Lower lobe of right lung (tissue), 2 donors: ENCODE data around the gene ZNF223. TPM values are rescaled to one million over a fixed set of nuclear protein-coding genes. Genes with fewer than 3 reads are reported as not detected.

Experiments
- ATAC-seq, 2 donors: fragments of 200-7000 bp; cut with Tn5 transposase; one replicate each; pipeline ENCODE4 v1.9.1; 2020 to 2022; ENCODE audit warnings: mild to moderate bottlenecking in 2 of 2, moderate library complexity in 2 of 2
- DNase-seq: peaks from one replicate; pipeline ENCODE4 v3.0.0-alpha.2; 2020
- H3K27ac ChIP-seq: fragments of 200-600 bp; one replicate; pipeline ENCODE4 v1.8.0; 2022
- H3K27me3 ChIP-seq: fragments of 200-600 bp; one replicate; pipeline ENCODE4 v1.8.0; 2022; ENCODE audit warnings: low read depth
- H3K36me3 ChIP-seq: fragments of 200-600 bp; one replicate; pipeline ENCODE4 v1.8.0; 2022; ENCODE audit warnings: mild to moderate bottlenecking
- H3K4me1 ChIP-seq: fragments of 200-600 bp; one replicate; pipeline ENCODE4 v1.8.0; 2022
- H3K4me3 ChIP-seq: fragments of 200-600 bp; one replicate; pipeline ENCODE4 v1.8.0; 2022; ENCODE audit warnings: mild to moderate bottlenecking
- H3K9me3 ChIP-seq: fragments of 200-600 bp; one replicate; pipeline ENCODE4 v1.8.0; 2022
- CTCF ChIP-seq: fragments of 200-600 bp; IDR thresholded peaks from one replicate; pipeline ENCODE4 v1.8.0; 2022; ENCODE audit warnings: antibody characterized with exemption, mild to moderate bottlenecking
- intact Hi-C: fragments of 100-400 bp; cut with DNase I; formaldehyde crosslinking; loops from one replicate; pipeline ENCODE4 v1.11.0; 2022
- total RNA-seq: library from RNA; stranded (reverse); fragmentation: NEBNext Ultra II Directional; extraction: Animal tissue kit (Norgen Biotek cat#: 25700); gene quantifications from one replicate; pipeline ENCODE4 v1.2.1, GENCODE V29; 2021
- donor health status: DM: no; HTN: yes; CAD: no; lungs with severe emphysema.

Gene ZNF223
- total RNA-seq, 1 donor from 2014 or later, result 5.7 TPM

GRCh38 chr19:44007473-44007872, 44.4 kb upstream of the ZNF223 start:
- Histone ChIP-seq H3K4me3 (no peak overlapping the region), H3K4me1 (peaks cover 11% of the 10 kb centered on the region), H3K27ac (no peak overlapping the region), H3K9me3 (peaks cover 60% of the 10 kb centered on the region), H3K36me3 (peaks cover 42% of the 10 kb centered on the region), H3K27me3 (no peaks in the 10 kb centered on the region)
- DNase-seq (no peak), ATAC-seq (no peak)
- intact Hi-C loops, result no loop called here
- TF ChIP-seq CTCF, result no peak

GRCh38 chr19:44010468-44010867, 41.4 kb upstream of the ZNF223 start:
- ATAC-seq (no peak), DNase-seq (no peak)
- Histone ChIP-seq H3K27ac (no peak overlapping the region), H3K4me1 (no peaks in the 10 kb centered on the region), H3K27me3 (no peaks in the 10 kb centered on the region), H3K4me3 (no peak overlapping the region), H3K9me3 (peaks cover 81% of the 10 kb centered on the region), H3K36me3 (peaks cover 42% of the 10 kb centered on the region)
- no peak for TF ChIP-seq CTCF
- intact Hi-C loops, result no loop called here

- no peak for ATAC-seq
- no peak overlapping the region for H3K27ac ChIP-seq
- H3K9me3 ChIP-seq, result peaks cover 1% of the 10 kb centered on the region
- H3K4me1 ChIP-seq, result peaks cover under 1% of the 10 kb centered on the region
- H3K36me3 ChIP-seq, result no peaks in the 10 kb centered on the region
- no peak for TF ChIP-seq CTCF
- intact Hi-C loops, result no loop called here
- H3K4me3 ChIP-seq, result no peak overlapping the region
- H3K27me3 ChIP-seq, result no peaks in the 10 kb centered on the region
- DNase-seq, result no peak
These were observed 32.3 kb upstream of the ZNF223 start for GRCh38 chr19:44019498-44019897.

GRCh38 chr19:44021221-44021620, 30.6 kb upstream of the ZNF223 start:
- no peaks in the 10 kb centered on the region for H3K9me3 ChIP-seq
- H3K4me1 ChIP-seq, result peaks cover 12% of the 10 kb centered on the region
- H3K36me3 ChIP-seq, result no peaks in the 10 kb centered on the region
- no peak overlapping the region for H3K4me3 ChIP-seq
- TF ChIP-seq CTCF, result no peak
- H3K27me3 ChIP-seq, result no peaks in the 10 kb centered on the region
- DNase-seq (no peak), ATAC-seq (no peak)
- intact Hi-C loops, result no loop called here
- no peak overlapping the region for H3K27ac ChIP-seq

GRCh38 chr19:44024900-44025216, 27.0 kb upstream of the ZNF223 start:
- ATAC-seq (no peak), DNase-seq (no peak)
- Histone ChIP-seq H3K36me3 (peaks cover 25% of the 10 kb centered on the region), H3K9me3 (peaks cover 15% of the 10 kb centered on the region), H3K27ac (no peak overlapping the region), H3K4me3 (peak overlapping the region; percentile 81), H3K27me3 (no peaks in the 10 kb centered on the region), H3K4me1 (peaks cover 13% of the 10 kb centered on the region)
- intact Hi-C loops, result no loop called here
- no peak for TF ChIP-seq CTCF
